ENCODE measurements around the gene CALCB.

The CALCB gene

GRCh38 chr11:15118431-15118830 lies 45.0 kb downstream of the CALCB start:
- DNase-seq (ENCODE audit: low read depth), result no peak

GRCh38 chr11:15119352-15119751 lies 46.0 kb downstream of the CALCB start:
- no peak for DNase-seq (ENCODE audit: low read depth)

DNA sequence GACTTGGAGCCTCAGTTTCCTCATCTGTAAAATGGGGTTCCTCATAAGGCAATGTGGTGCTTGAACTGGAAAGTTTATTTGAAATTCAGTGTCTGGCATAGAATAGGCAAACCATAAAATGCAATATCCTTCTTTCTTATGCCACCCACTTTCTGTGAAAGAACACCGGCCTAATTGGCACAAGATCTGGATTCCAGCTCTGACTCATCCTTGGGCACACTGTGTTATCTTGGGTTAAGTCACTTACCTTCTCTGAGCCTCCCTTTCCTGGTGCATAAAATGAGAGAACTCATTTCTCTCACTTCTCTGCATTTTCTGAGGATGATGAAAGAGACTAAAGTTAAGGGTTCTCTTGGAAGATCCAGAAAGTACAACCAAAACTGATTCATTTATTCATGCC lies 46.4 kb downstream of the CALCB start:
- no peak for DNase-seq (ENCODE audit: low read depth)

DNA sequence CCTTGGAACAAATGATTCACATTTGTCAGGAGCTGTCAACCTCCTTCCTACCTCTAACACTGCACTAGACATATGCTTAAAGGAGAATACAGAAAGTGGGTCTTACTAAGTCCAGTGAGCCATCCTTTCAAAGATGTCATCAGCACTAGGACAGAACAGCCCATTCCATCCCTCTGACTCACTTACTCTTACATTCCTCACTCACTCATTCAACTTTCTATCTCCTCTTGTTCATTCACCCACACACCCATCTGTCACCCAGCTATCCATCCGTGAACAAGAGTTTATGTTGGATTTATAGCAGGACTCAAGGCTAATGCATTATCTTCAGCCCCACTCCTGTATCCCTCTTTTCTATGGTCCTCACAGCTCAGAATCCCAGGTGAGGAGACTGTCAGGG lies 50.5 kb downstream of the CALCB start:
- peak; percentile 84 for DNase-seq (ENCODE audit: low read depth)

DNA sequence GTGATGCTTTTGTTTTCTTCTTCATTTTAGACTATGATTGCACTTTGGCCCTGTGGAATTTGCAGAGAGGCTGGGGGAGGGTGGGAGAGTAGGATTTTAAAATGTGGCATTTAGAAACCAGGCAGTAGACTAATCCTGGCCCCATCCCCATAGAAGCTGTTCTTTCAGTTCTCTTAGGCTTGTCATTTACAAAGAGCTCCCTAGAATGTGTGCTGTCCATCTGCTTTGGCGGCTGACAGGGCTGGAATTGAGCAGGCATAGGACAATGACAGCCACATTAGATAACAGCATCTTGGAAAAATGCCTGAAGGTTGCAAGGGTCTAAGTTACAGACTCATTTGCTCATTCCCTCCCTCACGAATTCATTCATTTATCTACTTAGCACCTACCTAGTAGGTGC lies 51.1 kb downstream of the CALCB start:
- DNase-seq (ENCODE audit: low read depth), result no peak

- DNase-seq (ENCODE audit: low read depth), result peak; percentile 80
Measured at GRCh38 chr11:15127341-15127740, 53.9 kb downstream of the CALCB start.
